Effector memory CD4-positive, alpha-beta T cell (primary cell): ENCODE results near the gene KIF14.

ENCODE experiments used
- DNase-seq, 3 donors: peaks; one replicate each; pipeline ENCODE4 v3.0.0-alpha.2; 2020
- H3K27ac ChIP-seq: 2 replicates; pipeline ENCODE4 v1.7.0; 2013; ENCODE audit warnings: mild to moderate bottlenecking, low read length, moderate library complexity; ENCODE audit not compliant: insufficient read depth, poor library complexity, severe bottlenecking
- H3K27me3 ChIP-seq: replicated peaks from 2 replicates; pipeline ENCODE4 v1.7.0; 2013; ENCODE audit warnings: mild to moderate bottlenecking, low read length; ENCODE audit not compliant: insufficient read depth, control insufficient read depth, poor library complexity, severe bottlenecking
- H3K36me3 ChIP-seq: 2 replicates; pipeline ENCODE4 v1.7.0; 2013; ENCODE audit warnings: mild to moderate bottlenecking, low read length, moderate library complexity; ENCODE audit not compliant: control insufficient read depth, insufficient read depth
- H3K4me1 ChIP-seq: 2 replicates; pipeline ENCODE4 v1.7.0; 2013; ENCODE audit warnings: low read length, mild to moderate bottlenecking; ENCODE audit not compliant: control insufficient read depth, insufficient read depth, poor library complexity, severe bottlenecking
- H3K4me3 ChIP-seq: 2 replicates; pipeline ENCODE4 v1.7.0; 2013; ENCODE audit warnings: low read length, low read depth, mild to moderate bottlenecking; ENCODE audit not compliant: insufficient read depth, poor library complexity, severe bottlenecking
- H3K9me3 ChIP-seq: 2 replicates; pipeline ENCODE4 v1.7.0; 2013; ENCODE audit warnings: mild to moderate bottlenecking, low read length, moderate library complexity; ENCODE audit not compliant: control insufficient read depth
- total RNA-seq, 3 donors: gene quantifications; one replicate each; lab custom pipeline; 2026; lab: John Stamatoyannopoulos, UW

KIF14 gene
- 0.87 to 1.7 (median 1.2) reads per million in 3 donors for total RNA-seq

DNA sequence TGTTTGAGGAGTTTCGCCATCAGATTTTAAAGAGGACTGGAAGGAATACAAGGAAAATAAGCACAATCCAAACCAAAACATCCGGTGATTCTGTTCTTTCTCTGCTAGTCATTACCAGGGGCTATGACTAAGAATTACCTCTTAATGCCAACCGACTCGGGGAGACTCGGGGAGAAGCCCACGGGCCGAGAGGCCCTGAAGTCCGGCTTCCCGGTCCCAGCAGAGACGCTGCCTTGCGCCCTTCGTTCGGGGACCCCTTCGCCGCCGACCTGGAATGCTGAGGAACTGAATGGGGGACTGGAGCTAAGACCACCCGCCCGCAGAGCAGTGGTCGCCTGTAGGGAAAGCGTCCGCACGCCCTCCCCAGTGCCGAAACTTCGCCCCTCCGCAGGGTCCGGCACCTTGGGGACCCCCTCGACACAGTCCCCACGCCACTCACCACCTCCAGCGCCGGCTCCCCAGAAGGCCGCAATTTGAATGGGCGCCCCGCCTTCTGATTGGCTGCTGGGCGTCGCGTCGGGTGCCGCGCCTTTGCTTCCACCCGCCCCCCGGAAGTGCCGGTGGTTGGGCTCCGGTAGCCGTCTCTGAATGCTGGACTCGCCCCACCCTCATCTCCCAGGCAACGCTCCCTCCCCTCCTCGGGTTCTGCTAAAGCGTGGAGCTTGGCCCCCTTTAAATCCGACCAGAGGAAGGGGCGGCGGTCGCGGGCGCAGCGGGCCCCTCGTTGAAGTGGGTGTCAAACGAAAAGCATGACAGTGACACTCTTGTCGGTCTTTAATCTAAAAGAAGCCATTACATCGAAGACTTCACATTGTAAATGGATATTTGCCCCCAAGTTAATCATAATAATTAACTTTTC lies at the start of gene KIF14:
TSS of gene KIF14 (minus strand) at position 479 of the 859 bp plus-strand sequence. CDS start 2,028 bp downstream, outside the sequence.
- Histone ChIP-seq H3K4me1 (peaks cover 12% of the 10 kb centered on the region), H3K36me3 (no peaks in the 10 kb centered on the region), H3K9me3 (no peaks in the 10 kb centered on the region), H3K4me3 (peak within 1 kb of the TSS; percentile 63), H3K27me3 (no peaks in the 10 kb centered on the region), H3K27ac (peak within 1 kb of the TSS; percentile 44)
- peak; percentile 86 to 89 (median 86) for DNase-seq

DNA sequence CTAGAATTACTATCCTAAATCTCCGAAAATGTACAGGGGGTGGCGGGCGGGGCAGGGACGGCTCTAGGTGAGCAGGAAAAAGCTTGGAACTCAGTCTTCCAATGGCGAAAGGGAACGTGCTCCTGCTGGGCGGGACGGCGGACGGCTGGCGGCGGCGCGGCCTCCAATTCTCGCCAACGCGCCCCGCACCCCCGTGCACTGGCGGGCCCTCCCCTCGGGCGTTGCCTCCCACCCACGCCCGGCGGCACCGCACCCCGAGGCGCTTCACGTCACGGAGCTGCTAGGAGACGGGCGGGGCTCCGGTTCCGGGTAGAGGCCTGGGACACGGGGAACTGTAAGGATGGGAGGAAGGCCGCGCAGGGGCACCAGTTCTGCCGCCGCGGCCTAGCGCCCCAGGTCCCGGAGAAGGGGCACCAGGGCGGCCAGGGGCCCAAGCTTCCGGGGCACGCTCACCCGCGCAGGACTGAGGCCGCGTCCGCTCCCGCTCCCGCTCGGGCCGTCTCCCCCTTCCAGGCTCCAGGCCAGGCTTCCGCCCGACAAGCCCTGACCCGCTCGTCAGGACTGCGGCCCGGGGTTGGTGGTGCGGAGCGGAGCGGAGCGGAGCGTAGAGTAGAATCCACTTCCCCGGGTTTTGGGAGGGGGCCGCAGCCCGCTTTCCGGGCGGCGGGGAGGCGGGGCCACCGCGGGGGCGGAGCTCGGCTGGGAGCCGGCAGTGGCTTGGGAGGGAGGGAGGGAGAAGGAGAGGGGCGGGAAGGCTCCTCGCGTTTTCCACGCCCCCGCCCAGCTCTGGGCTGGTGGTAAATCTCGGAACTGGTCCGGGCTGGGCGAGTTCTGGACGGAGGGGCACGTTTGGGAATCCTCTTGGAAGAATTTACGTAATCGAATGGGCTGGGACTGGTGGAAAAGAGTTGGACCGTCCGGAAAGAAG lies 49.0 kb upstream of the KIF14 start, which contains the start of gene DDX59:
TSS of gene DDX59 (minus strand) at position 594 of the 928 bp plus-strand sequence. CDS start 3,167 bp downstream, outside the sequence.
- DNase-seq = peak; percentile 82 to 86 (median 84)

GRCh38 chr1:200668514-200669313 lies 48.2 kb upstream of the KIF14 start:
- H3K27me3 ChIP-seq = no peaks in the 10 kb centered on the region
- peak overlapping the region; percentile 98 for H3K27ac ChIP-seq
- H3K9me3 ChIP-seq = no peaks in the 10 kb centered on the region
- peak overlapping the region; percentile 94 for H3K4me3 ChIP-seq
- H3K4me1 ChIP-seq = peaks cover 8% of the 10 kb centered on the region
- peaks cover 15% of the 10 kb centered on the region for H3K36me3 ChIP-seq
- DNase-seq = no peak

More for the DNA sequence above, 49.0 kb upstream of the KIF14 start, which contains the start of gene DDX59:
- no peaks in the 10 kb centered on the region for H3K9me3 ChIP-seq
- H3K4me1 ChIP-seq = peaks cover 8% of the 10 kb centered on the region
- peaks cover 12% of the 10 kb centered on the region for H3K36me3 ChIP-seq
- no peaks in the 10 kb centered on the region for H3K27me3 ChIP-seq
- peak within 1 kb of the TSS; percentile 98 for H3K27ac ChIP-seq
- peak within 1 kb of the TSS; percentile 94 for H3K4me3 ChIP-seq

- no peak for DNase-seq
These were observed 45.8 kb upstream of the KIF14 start for GRCh38 chr1:200666309-200666708.

GRCh38 chr1:200665861-200666260 lies 45.3 kb upstream of the KIF14 start:
- no peaks in the 10 kb centered on the region for H3K9me3 ChIP-seq
- H3K4me1 ChIP-seq = peaks cover 8% of the 10 kb centered on the region
- H3K4me3 ChIP-seq = no peak overlapping the region
- DNase-seq = no peak
- H3K36me3 ChIP-seq = peaks cover 25% of the 10 kb centered on the region
- H3K27ac ChIP-seq = no peak overlapping the region
- H3K27me3 ChIP-seq = no peaks in the 10 kb centered on the region

More at GRCh38 chr1:200666309-200666708, 45.8 kb upstream of the KIF14 start:
- H3K4me1 ChIP-seq = peaks cover 8% of the 10 kb centered on the region
- no peak overlapping the region for H3K4me3 ChIP-seq
- H3K27me3 ChIP-seq = no peaks in the 10 kb centered on the region
- no peak overlapping the region for H3K27ac ChIP-seq
- H3K9me3 ChIP-seq = no peaks in the 10 kb centered on the region
- peaks cover 24% of the 10 kb centered on the region for H3K36me3 ChIP-seq

DNA sequence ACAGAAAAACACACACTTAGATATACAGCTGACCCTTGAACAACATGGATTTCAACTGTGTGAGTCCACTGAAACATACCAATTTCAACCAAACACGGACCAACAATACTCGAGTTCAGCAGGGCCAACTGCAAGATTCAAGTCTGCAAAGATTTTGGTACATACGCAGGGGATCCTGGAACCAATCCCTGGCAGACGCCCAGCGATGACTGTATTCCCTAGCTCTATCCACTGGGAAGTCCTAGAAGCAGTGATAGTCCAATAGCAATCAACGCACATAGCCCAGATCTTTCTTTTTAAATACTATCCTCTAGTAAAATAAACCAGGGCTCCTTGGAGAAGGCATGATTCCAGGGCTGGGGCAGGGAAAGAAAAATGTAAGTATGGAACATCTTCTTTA lies 40.2 kb upstream of the KIF14 start:
- Histone ChIP-seq H3K4me1 (no peaks in the 10 kb centered on the region), H3K36me3 (peaks cover 46% of the 10 kb centered on the region), H3K27me3 (no peaks in the 10 kb centered on the region), H3K4me3 (no peak overlapping the region), H3K9me3 (no peaks in the 10 kb centered on the region), H3K27ac (no peak overlapping the region)
- no peak for DNase-seq

DNA sequence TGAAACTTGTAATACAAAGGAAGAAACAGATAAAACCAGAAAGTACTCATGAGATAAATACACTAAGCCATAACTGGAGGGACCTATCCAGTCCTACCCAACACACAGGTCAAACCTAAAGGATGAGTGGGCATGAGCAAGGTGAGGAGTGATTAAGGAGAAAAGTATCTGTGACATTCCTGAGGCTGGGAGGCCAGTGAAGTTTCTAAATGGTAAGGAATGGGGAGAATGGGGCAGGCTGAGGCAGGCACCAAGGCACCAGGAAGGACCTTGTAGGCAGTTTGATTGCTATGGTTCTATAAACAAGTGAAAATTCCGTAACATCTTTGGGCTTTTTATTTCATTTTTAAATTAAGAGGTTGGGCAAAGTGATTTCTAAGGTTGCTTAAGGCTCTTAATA lies 38.7 kb upstream of the KIF14 start:
- no peak for DNase-seq
- H3K4me3 ChIP-seq = no peak overlapping the region
- H3K9me3 ChIP-seq = no peaks in the 10 kb centered on the region
- peaks cover 42% of the 10 kb centered on the region for H3K36me3 ChIP-seq
- no peak overlapping the region for H3K27ac ChIP-seq
- H3K27me3 ChIP-seq = no peaks in the 10 kb centered on the region
- no peaks in the 10 kb centered on the region for H3K4me1 ChIP-seq

GRCh38 chr1:200658037-200658818 lies 37.7 kb upstream of the KIF14 start:
- no peak overlapping the region for H3K4me3 ChIP-seq
- no peaks in the 10 kb centered on the region for H3K27me3 ChIP-seq
- no peaks in the 10 kb centered on the region for H3K9me3 ChIP-seq
- DNase-seq = no peak
- H3K4me1 ChIP-seq = no peaks in the 10 kb centered on the region
- H3K36me3 ChIP-seq = peaks cover 34% of the 10 kb centered on the region
- H3K27ac ChIP-seq = no peak overlapping the region

- Histone ChIP-seq H3K4me1 (no peaks in the 10 kb centered on the region), H3K4me3 (no peak overlapping the region), H3K36me3 (peaks cover 22% of the 10 kb centered on the region), H3K27me3 (no peaks in the 10 kb centered on the region), H3K9me3 (no peaks in the 10 kb centered on the region), H3K27ac (no peak overlapping the region)
- no peak for DNase-seq
These were observed 34.1 kb upstream of the KIF14 start for GRCh38 chr1:200654660-200655059.
